Hepatocyte (in vitro differentiated cells): ENCODE measurements around the gene SCRT2.

Source experiments
- CTCF ChIP-seq: fragments of 200-600 bp; sonication (generic); IDR thresholded peaks from 2 replicates; pipeline ENCODE4 v1.5.1; 2016; ENCODE audit warnings: antibody characterized with exemption, mild to moderate bottlenecking; ENCODE audit not compliant: poor library complexity
- EZH2 ChIP-seq: fragments of 200-600 bp; sonication (generic); IDR thresholded peaks from 2 replicates; pipeline ENCODE4 v1.6.1; 2016; ENCODE audit warnings: antibody characterized with exemption, mild to moderate bottlenecking, borderline replicate concordance
- EZH2phosphoT487 ChIP-seq: fragments of 200-600 bp; sonication (generic); IDR thresholded peaks from one replicate; pipeline ENCODE4 v1.6.1; 2018; ENCODE audit warnings: antibody characterized with exemption, mild to moderate bottlenecking, low read depth, moderate library complexity; ENCODE audit not compliant: unreplicated experiment, severe bottlenecking

GRCh38 chr20:652615-653109 is 22.9 kb downstream of the SCRT2 start:
- TF ChIP-seq CTCF (no peak), EZH2phosphoT487 (no peak), EZH2 (no peak)
